ENCODE data around the gene CASP9.
"Not testable (repeated sequence)": the region's sequence is repeated elsewhere in the genome, so short reads cannot be mapped to it uniquely, and the experiment has no call there.

The CASP9 gene

DNA sequence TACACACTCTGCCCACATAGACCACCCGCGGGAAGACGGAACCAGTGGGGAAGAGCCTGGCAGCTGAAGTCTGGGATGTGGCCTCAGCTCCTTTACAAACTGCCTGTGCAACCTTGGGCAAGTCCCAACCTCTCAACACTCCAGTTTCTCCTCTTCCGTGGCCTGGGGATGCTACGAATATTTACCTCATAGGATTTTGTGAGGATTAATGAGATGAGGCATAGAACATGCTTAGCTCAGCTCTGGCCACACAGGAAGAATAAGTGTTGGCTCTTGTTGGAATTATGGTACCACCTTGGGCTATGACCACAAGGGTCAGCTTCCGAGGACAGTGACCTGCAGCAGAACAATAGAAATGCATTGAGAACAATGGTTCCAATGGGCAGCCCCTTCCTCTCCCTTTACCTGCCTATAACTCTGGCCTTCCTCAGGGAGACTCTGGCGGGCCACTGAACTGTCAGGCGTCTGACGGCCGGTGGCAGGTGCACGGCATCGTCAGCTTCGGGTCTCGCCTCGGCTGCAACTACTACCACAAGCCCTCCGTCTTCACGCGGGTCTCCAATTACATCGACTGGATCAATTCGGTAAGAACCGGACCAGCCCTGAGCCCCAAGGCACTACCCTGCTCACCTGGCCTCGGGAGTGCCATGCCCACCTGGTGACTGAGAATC lies 56.9 kb downstream of the CASP9 start:
- DNase-seq = not testable (repeated sequence)

- DNase-seq = no peak
These were observed 58.3 kb downstream of the CASP9 start for GRCh38 chr1:15465674-15466073.

DNA sequence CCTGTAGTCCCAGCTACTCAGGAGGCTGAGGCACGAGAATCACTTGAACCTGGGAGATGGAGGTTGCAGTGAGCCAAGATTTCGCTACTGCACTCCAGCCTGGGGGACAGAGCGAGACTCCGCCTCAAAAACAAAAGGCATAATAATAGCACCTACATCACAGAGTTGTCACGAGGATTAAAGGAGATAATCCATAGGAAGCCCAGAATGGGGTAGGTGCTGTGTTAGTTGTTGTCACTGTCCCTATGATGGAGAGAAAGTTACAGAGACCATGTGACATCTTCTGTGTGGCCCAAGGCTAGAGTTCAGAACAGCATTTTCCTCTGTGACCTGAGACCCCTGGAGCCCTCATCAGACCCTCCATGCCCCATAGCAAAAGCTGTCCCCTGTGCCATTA lies 60.1 kb downstream of the CASP9 start:
- DNase-seq = not testable (repeated sequence)

GRCh38 chr1:15463064-15463800 lies 60.8 kb downstream of the CASP9 start:
- DNase-seq = not testable (repeated sequence)

DNA sequence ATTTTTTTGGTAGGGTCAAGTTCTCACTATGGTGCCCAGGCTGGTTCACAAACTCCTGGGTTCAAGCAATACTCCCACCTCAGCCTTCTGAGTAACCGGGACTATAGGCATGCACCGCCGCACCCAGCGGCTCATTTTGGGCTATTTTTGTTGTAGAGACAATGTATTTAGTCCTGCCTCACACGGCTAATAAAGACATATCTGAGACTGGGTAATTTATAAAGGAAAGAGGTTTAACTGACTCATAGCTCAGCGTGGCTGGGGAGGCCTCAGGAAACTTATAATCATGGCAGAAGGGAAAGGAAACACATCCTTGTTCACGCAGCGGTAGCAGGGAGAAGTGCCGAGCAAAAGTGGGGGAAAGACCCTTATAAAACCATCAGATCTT lies 63.3 kb downstream of the CASP9 start:
- no peak for DNase-seq

DNA sequence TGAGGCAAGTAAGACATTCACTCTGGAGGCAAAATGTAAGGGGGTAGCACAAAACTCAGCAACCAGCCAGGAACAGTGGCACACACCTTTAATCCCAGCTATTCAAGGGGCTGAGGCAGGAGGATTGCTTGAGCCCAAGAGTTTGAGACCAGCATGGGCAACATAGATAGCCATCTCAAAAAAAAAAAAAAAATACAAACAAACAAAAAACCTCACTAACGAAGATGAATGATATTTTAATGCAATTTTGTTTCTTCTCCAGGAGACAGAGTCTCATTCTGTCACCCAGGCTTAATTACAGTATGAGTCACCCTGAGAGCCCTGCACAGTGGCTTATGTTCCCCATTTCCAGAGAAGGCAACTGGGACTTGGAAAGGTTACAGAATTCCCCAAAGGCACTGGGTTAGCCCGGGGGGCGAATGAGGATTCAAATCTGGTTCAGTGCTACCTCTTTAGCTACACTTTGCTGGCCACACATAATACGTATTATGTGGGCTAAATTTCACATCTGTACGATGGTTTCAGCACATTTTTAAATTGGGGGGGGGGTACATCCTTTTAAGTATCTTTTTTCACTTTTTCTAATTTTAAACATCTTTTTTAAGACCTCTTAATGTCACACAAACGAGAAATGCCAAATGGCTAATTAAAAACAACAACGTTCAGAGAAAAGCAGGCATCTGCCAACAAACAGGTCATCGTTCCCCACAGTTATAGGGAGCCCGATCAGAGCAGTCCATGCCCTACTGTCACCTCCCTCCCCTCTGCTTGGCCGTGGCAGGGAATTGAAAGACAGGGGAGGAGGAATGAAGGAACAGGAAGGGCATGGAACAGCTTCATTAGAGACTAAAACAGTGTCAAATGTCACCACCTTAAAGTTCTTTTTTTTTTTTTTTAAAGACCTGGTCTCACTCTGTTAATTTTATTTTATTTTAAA lies 64.0 kb downstream of the CASP9 start:
- DNase-seq = no peak

- not testable (repeated sequence) for DNase-seq
These were observed 65.6 kb downstream of the CASP9 start for GRCh38 chr1:15458388-15458787.

DNA sequence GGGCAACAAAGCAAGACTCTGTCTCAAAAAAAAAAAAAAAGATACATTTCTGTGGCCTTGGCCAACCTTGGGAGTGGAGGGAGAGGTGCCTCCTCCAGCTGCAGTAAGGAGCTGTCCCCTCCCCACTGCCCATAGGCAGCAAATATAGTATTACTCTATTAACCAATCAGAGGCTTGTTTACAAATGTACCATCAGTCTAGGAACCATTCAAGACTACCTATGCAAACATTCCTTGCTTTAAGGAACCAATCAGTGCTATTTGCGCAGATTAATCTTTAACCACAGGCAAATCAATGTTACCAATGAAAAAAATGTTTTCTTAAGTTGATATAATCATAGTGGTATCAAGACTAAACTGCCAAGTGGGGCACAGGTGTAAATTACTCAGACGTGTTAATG lies 66.4 kb downstream of the CASP9 start:
- DNase-seq = no peak

- no peak for DNase-seq
These were observed 67.6 kb downstream of the CASP9 start, which contains the start of gene CELA2A for GRCh38 chr1:15456313-15456954. CELA2A (plus strand) TSS chr1:15456732; CDS start chr1:15456754, 22 bp downstream.

DNA sequence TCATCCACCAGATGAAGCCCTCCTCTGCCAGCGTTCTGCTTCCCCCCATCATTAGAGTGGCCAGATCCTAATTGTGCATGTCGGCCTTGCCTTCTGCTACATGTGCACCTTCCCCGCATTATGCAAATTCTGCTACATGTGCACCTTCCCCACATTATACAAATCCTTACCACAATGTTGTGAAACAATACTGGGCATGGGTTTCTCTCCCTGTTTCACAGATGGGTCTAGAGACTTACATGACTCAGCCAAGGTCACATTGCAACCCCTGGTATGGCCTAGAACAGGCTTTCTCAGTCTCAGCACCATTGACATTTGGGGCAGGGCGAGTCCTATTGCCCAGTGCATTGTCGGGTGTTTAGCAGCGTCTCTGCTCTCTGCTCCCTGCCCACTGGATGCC lies 68.5 kb downstream of the CASP9 start:
- no peak for DNase-seq

GRCh38 chr1:15454256-15454655 lies 69.8 kb downstream of the CASP9 start:
- DNase-seq = no peak

GRCh38 chr1:15453734-15454133 lies 70.3 kb downstream of the CASP9 start:
- no peak for DNase-seq

- no peak for DNase-seq
These were observed 71.0 kb downstream of the CASP9 start for GRCh38 chr1:15452866-15453571.

DNA sequence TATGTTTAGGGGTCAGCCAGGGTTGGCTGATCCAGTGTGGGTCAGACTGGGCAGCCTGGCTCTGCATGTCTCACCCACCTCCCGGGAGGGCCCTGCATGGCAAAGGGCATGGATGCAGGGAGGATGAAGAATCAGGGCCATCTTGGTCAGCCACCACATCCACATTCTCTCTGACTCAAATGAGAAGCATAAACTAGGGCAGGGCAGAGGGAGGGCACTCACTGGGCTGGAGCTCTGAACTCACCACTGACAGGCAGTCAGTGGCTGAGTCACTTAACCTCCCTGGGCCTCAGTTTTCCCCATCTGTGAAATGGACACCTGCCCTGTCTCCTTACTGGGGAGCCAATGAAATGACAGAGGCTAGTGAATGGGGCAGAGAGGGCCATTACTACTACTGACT lies 71.8 kb downstream of the CASP9 start:
- DNase-seq = no peak

- DNase-seq = no peak
These were observed 72.8 kb downstream of the CASP9 start for GRCh38 chr1:15451014-15451722.

GRCh38 chr1:15449567-15449966 lies 74.4 kb downstream of the CASP9 start:
- DNase-seq = no peak

GRCh38 chr1:15448877-15449462 lies 75.0 kb downstream of the CASP9 start:
- DNase-seq = no peak

GRCh38 chr1:15446212-15446611 lies 77.8 kb downstream of the CASP9 start:
- DNase-seq = no peak

DNA sequence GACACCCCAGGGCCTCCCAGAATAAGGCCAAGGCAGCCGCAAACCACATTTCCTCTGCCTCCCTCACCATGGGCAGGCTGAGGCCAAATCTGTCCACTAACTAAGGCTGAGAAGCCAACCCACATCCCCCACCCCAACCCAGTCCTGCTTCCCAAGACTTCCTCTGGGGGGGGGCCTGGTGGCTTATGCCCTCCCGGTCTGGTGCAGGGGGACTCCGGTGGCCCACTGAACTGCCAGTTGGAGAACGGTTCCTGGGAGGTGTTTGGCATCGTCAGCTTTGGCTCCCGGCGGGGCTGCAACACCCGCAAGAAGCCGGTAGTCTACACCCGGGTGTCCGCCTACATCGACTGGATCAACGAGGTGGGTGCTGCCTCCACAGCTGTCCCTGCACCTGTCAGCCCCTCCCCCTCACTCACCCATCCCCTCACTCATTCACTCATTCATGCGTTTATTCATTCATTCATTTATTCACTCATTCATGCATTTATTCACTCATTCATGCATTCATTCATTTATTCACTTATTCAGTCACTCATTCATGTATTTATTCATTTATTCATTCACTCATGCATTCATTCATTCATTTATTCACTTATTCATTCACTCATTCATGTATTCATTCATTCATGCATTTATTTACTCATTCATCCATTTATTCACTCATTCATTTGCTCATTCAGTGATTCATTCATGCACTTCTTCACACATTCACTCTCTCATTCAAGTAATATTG lies 78.5 kb downstream of the CASP9 start:
- DNase-seq = no peak

Data from activated gamma-delta T cell (primary cell).